B cell (primary cell): ENCODE measurements around the gene APBA2. TPM values are rescaled to one million over a fixed set of nuclear protein-coding genes. Genes with fewer than 3 reads are reported as not detected.

ENCODE experiments used
- ATAC-seq: fragments of 200-7000 bp; cut with Tn5 transposase; one replicate; pipeline ENCODE4 v1.10.0; 2021; ENCODE audit warnings: low read depth, mild to moderate bottlenecking, moderate number of reproducible peaks, moderate library complexity
- CTCF ChIA-PET: fragments of 350-600 bp; sonication (Branson Sonifier 250); formaldehyde crosslinking; loops from one replicate; lab custom pipeline; 2021; ENCODE audit warnings: antibody characterized with exemption, inconsistent platforms; lab: Charles Lee
- POLR2A ChIA-PET: fragments of 350-600 bp; sonication (Branson Sonifier 250); formaldehyde crosslinking; loops from one replicate; lab custom pipeline; 2021; ENCODE audit warnings: antibody characterized with exemption; lab: Charles Lee
- DNase-seq: peaks from one replicate; pipeline ENCODE4 v3.0.0; 2013
- H2AFZ ChIP-seq: 2 replicates; pipeline ENCODE4 v1.6.1; 2012; ENCODE audit warnings: mild to moderate bottlenecking, low read depth, low read length; ENCODE audit not compliant: insufficient read depth, poor library complexity, severe bottlenecking
- H3K27ac ChIP-seq, 2 donors: 1 replicate in 1 of 2; 2 replicates in 1 of 2; pipeline ENCODE4 v1.5.1; 2012 to 2013; ENCODE audit warnings: low read length in 2 of 2, mild to moderate bottlenecking in 2 of 2, moderate library complexity in 1 of 2
- H3K27me3 ChIP-seq, 4 experiments: fragments of 200-600 bp in 1 of 4; sonication (generic) in 1 of 4; replicated peaks in 1 of 4; 1 replicate in 2 of 4; 2 replicates in 2 of 4; pipeline versions ENCODE4 v1.6.1 to v1.7.0; 2013 to 2016; ENCODE audit warnings: low read length in 3 of 4, mild to moderate bottlenecking in 2 of 4, mixed read lengths in 1 of 4, moderate library complexity in 1 of 4; ENCODE audit not compliant: insufficient read depth in 4 of 4, control insufficient read depth in 3 of 4; ENCODE audit errors: control extremely low read depth in 1 of 4
- H3K36me3 ChIP-seq, 2 experiments: replicated peaks in 1 of 2; 1 replicate in 1 of 2; 2 replicates in 1 of 2; pipeline versions ENCODE4 v1.6.1 to v1.7.1; 2013; ENCODE audit warnings: low read length in 1 of 2; ENCODE audit not compliant: insufficient read depth in 2 of 2, control insufficient read depth in 1 of 2; ENCODE audit errors: control extremely low read depth in 1 of 2, extremely low read depth in 1 of 2
- H3K4me1 ChIP-seq, 2 donors: fragments of 200-600 bp in 1 of 2; sonication (generic) in 1 of 2; 1 replicate in 1 of 2; 2 replicates in 1 of 2; pipeline versions ENCODE4 v1.5.1 to v1.6.1; 2013 to 2017; ENCODE audit warnings: low read length in 2 of 2; ENCODE audit not compliant: control insufficient read depth in 2 of 2, insufficient read depth in 2 of 2
- H3K4me2 ChIP-seq: replicated peaks from 2 replicates; pipeline ENCODE3; 2012; ENCODE audit warnings: mild to moderate bottlenecking, low read depth, low read length; ENCODE audit not compliant: poor library complexity, severe bottlenecking
- H3K4me3 ChIP-seq, 5 experiments: fragments of 200-600 bp in 1 of 5; sonication (generic) in 1 of 5; 1 replicate in 3 of 5; 2 replicates in 2 of 5; pipeline versions ENCODE4 v1.5.1 to v1.7.0; 2011 to 2016; ENCODE audit warnings: low read length in 4 of 5, mild to moderate bottlenecking in 4 of 5, low read depth in 2 of 5, control low read depth in 1 of 5, moderate library complexity in 1 of 5; ENCODE audit not compliant: insufficient read depth in 1 of 5; ENCODE audit errors: control extremely low read depth in 1 of 5, extremely low read depth in 1 of 5
- H3K79me2 ChIP-seq: fragments of 200-600 bp; sonication (generic); one replicate; pipeline ENCODE4 v1.6.0; 2016; ENCODE audit warnings: low read length; ENCODE audit not compliant: control insufficient read depth, insufficient read depth
- H3K9ac ChIP-seq: fragments of 200-600 bp; sonication (generic); 2 replicates; pipeline ENCODE4 v1.6.1; 2017; ENCODE audit warnings: mild to moderate bottlenecking, low read length, moderate library complexity
- H3K9me3 ChIP-seq, 3 donors: one replicate each; pipeline versions ENCODE4 v1.6.1 to v1.7.1; 2013; ENCODE audit warnings: low read length in 2 of 3; ENCODE audit not compliant: control insufficient read depth in 2 of 3, insufficient read depth in 1 of 3; ENCODE audit errors: control extremely low read depth in 1 of 3
- H4K20me1 ChIP-seq: 2 replicates; pipeline ENCODE4 v1.6.0; 2012; ENCODE audit warnings: mild to moderate bottlenecking, low read length; ENCODE audit not compliant: insufficient read depth, control insufficient read depth, poor library complexity, severe bottlenecking
- H3K27ac Mint-ChIP-seq: one replicate; pipeline ENCODE4 v1.8.0; 2021; ENCODE audit warnings: mixed read lengths
- H3K27me3 Mint-ChIP-seq: one replicate; pipeline ENCODE4 v1.8.0; 2021; ENCODE audit warnings: mixed read lengths
- H3K4me1 Mint-ChIP-seq: one replicate; pipeline ENCODE4 v1.8.0; 2021; ENCODE audit warnings: mixed read lengths
- H3K4me3 Mint-ChIP-seq: one replicate; pipeline ENCODE4 v1.8.0; 2021; ENCODE audit warnings: mixed read lengths
- H3K9me3 Mint-ChIP-seq: one replicate; pipeline ENCODE4 v1.8.0; 2022; ENCODE audit warnings: mixed read lengths; ENCODE audit not compliant: insufficient read depth
- CTCF ChIP-seq: fragments of 200-600 bp; IDR thresholded peaks from one replicate; pipeline ENCODE4 v1.8.0; 2022; ENCODE audit warnings: antibody characterized with exemption, mild to moderate bottlenecking
- EZH2 ChIP-seq: IDR thresholded peaks from 2 replicates; pipeline ENCODE4 v1.6.1; 2012; ENCODE audit warnings: borderline replicate concordance, low read depth, mild to moderate bottlenecking, moderate library complexity, low read length; ENCODE audit not compliant: insufficient read depth, poor library complexity, severe bottlenecking
- WGBS: methylation state at CpG from one replicate; pipeline ENCODE4 v1.1.5; 2013; ENCODE audit warnings: missing lambda C conversion rate; ENCODE audit not compliant: insufficient coverage; 5-methylcytosine and 5-hydroxymethylcytosine counted together
- intact Hi-C: fragments of 100-400 bp; cut with micrococcal nuclease; formaldehyde crosslinking; loops from one replicate; pipeline ENCODE4 v1.10.0; 2022
- polyA plus RNA-seq: library from polyadenylated mRNA; depleted of rRNA; stranded (reverse); fragments of >200 nt; gene quantifications from 2 replicates; pipeline ENCODE4 v1.2.3, GENCODE V29; 2012
- total RNA-seq, 2 donors: library from RNA; stranded (reverse); fragments of 120-200 nt in 1 of 2; gene quantifications; 1 replicate in 1 of 2; 2 replicates in 1 of 2; pipeline versions ENCODE4 v1.2.3 to v1.2.4, GENCODE V29; 2013 to 2022

Gene APBA2
- total and polyA plus RNA-seq, 2 donors (not counting 1 experiment from before 2014, with no cell fraction given): 0.19 TPM; not detected in 1

GRCh38 chr15:29128671-29129070 lies 242.9 kb downstream of the APBA2 start:
- no peaks in the 10 kb centered on the region for H3K9me3 ChIP-seq
- TF ChIP-seq CTCF (no peak), EZH2 (no peak)
- Mint-ChIP-seq H3K27me3 (no peaks in the 10 kb centered on the region), H3K27ac (no peak overlapping the region), H3K9me3 (no peaks in the 10 kb centered on the region), H3K4me1 (no peaks in the 10 kb centered on the region), H3K4me3 (no peak overlapping the region)
- no peak overlapping the region for H3K27ac ChIP-seq
- H3K4me2 ChIP-seq: no peak overlapping the region
- 100% methylated on average over 2 of the region's 11 CpGs for WGBS
- DNase-seq: no peak
- CTCF ChIA-PET: interaction anchor here (1.7 kb wide), 1 partner anchor 11 kb away, joined by 5 read pairs; no protein-coding TSS in a partner anchor
- H3K9ac ChIP-seq: no peak overlapping the region
- no peaks in the 10 kb centered on the region for H3K79me2 ChIP-seq
- intact Hi-C loops: no loop called here
- POLR2A ChIA-PET: no interaction called here
- no peak overlapping the region for H3K4me3 ChIP-seq
- no peaks in the 10 kb centered on the region for H3K36me3 ChIP-seq
- no peaks in the 10 kb centered on the region for H3K27me3 ChIP-seq
- ATAC-seq: no peak
- no peak overlapping the region for H2AFZ ChIP-seq
- H4K20me1 ChIP-seq: no peaks in the 10 kb centered on the region
- H3K4me1 ChIP-seq: no peaks in the 10 kb centered on the region

- Histone ChIP-seq H3K79me2 (no peaks in the 10 kb centered on the region), H3K27me3 (no peaks in the 10 kb centered on the region), H3K27ac (no peak overlapping the region), H3K4me3 (no peak overlapping the region), H3K4me1 (no peaks in the 10 kb centered on the region), H3K4me2 (no peak overlapping the region), H4K20me1 (no peaks in the 10 kb centered on the region), H3K9me3 (no peaks in the 10 kb centered on the region), H3K9ac (no peak overlapping the region), H3K36me3 (no peaks in the 10 kb centered on the region), H2AFZ (no peak overlapping the region)
- Mint-ChIP-seq H3K27ac (no peak overlapping the region), H3K4me3 (no peak overlapping the region), H3K9me3 (no peaks in the 10 kb centered on the region), H3K27me3 (no peaks in the 10 kb centered on the region), H3K4me1 (no peaks in the 10 kb centered on the region)
- TF ChIP-seq CTCF: no peak
- TF ChIP-seq EZH2: no peak
- ChIA-PET POLR2A (no interaction called here), CTCF (interaction anchor here (1.7 kb wide), 1 partner anchor 11 kb away, joined by 5 read pairs; no protein-coding TSS in a partner anchor)
- WGBS: 89% methylated on average over 7 of the region's 10 CpGs
- intact Hi-C loops: no loop called here
- DNase-seq (no peak), ATAC-seq (no peak)
Observed at GRCh38 chr15:29129221-29129620, 243.4 kb downstream of the APBA2 start.
